Measurements from ENCODE around the gene THYN1.

DNA sequence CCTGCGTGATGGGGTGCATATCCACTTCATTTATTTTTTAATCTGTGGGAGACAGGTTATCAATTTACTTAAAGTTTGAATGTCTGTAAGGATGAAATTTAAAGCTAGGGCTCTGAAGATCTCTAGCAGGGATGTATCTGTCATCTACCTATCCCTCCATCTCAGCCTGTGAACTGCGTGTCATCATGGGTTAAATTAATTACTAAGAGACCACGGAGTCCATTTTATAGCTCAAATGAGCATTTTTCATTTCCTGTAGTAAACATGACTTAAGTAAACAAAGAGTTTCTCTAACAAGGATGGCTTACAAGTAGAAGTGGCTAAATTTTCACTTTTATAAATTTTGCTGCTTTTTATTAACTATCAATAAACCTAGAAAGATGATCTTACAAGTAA lies 20.2 kb upstream of the THYN1 start:
- TF ChIP-seq HOXD1 (CRISPR knock-in tag; IDR thresholded peaks at IDR 0.05) (no peak), DNMT1 (CRISPR knock-in tag; IDR thresholded peaks at IDR 0.05) (no peak), CREB1 (IDR thresholded peaks at IDR 0.05) (no peak), CREB1 (CRISPR knock-in tag; IDR thresholded peaks at IDR 0.05) (no peak), CTCF (CRISPR knock-in tag; IDR thresholded peaks at IDR 0.05) (no peak), ZSCAN12 (CRISPR knock-in tag; IDR thresholded peaks at IDR 0.05) (no peak), MAF1 (CRISPR knock-in tag; IDR thresholded peaks at IDR 0.05; ENCODE audit: borderline replicate concordance) (no peak), TEAD2 (CRISPR knock-in tag; IDR thresholded peaks at IDR 0.05) (no peak), RAD21 (CRISPR knock-in tag; IDR thresholded peaks at IDR 0.05) (no peak)
